H1 (cell line): ENCODE measurements around the gene CDKL5.

Experiments used
- CBX5 ChIP-seq: fragments of 300-800, 300-1000 bp; sonication (generic); IDR thresholded peaks from 2 replicates; pipeline ENCODE4 v1.7.1; 2016; ENCODE audit warnings: antibody characterized with exemption, low read length, low read depth
- CBX8 ChIP-seq: fragments of 300-800, 300-1000 bp; sonication (generic); IDR thresholded peaks from 2 replicates; pipeline ENCODE4 v1.7.1; 2016; ENCODE audit warnings: low read depth, low read length, borderline replicate concordance
- CREB1 ChIP-seq: IDR thresholded peaks from 2 replicates; pipeline ENCODE4 v1.6.1; 2012; ENCODE audit warnings: inconsistent platforms
- CTCF ChIP-seq, 3 experiments: IDR thresholded peaks; 1 replicate in 2 of 3; 2 replicates in 1 of 3; pipeline versions ENCODE4 v1.5.1 to v1.6.1; 2011; ENCODE audit warnings: low read length in 3 of 3, mild to moderate bottlenecking in 3 of 3, inconsistent platforms in 2 of 3, low read depth in 1 of 3, moderate library complexity in 1 of 3; ENCODE audit not compliant: insufficient read depth in 1 of 3; ENCODE audit errors: control extremely low read depth in 1 of 3
- MAFK ChIP-seq: IDR thresholded peaks from 2 replicates; pipeline ENCODE4 v1.6.1; 2012; ENCODE audit warnings: low read depth, mild to moderate bottlenecking, improper control_type of control experiment, low read length
- MAX ChIP-seq: IDR thresholded peaks from 2 replicates; pipeline ENCODE4 v1.6.1; 2012; ENCODE audit warnings: inconsistent platforms
- POLR2A ChIP-seq, 2 experiments: IDR thresholded peaks; 1 replicate in 1 of 2; 2 replicates in 1 of 2; pipeline ENCODE4 v1.6.1; 2011; ENCODE audit warnings: low read depth in 2 of 2, low read length in 2 of 2, mild to moderate bottlenecking in 2 of 2; ENCODE audit errors: control extremely low read depth in 1 of 2
- TEAD4 ChIP-seq: IDR thresholded peaks from 2 replicates; pipeline ENCODE4 v1.6.1; 2012; ENCODE audit warnings: low read depth, low read length, inconsistent platforms, mixed read lengths

DNA sequence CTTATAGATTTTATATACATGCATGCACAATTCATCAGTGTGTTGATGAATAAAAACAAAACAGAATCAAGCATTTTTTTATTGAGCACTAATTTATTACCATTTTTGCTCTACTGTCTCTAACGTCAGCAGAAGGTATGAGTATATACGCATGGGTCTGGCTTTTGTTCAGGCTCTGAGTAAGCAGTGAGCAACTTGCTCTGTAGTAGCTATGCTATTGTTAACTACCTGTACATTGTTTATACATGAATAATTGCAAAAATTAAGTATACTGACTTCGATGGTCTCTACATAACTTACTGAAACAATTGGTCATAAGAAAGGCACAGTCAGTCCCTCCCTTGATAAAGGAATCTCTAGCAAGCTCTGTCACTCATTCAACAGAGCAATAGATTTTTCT, 123.6 kb downstream of the CDKL5 start:
- TF ChIP-seq CBX5 (no peak), CTCF (IDR thresholded peaks at IDR 0.05; ENCODE audit: control extremely low read depth in 1 of 3, insufficient read depth in 1 of 3, low read depth in 1 of 3, low read length in 3 of 3) (no peak), POLR2A (IDR thresholded peaks at IDR 0.05; ENCODE audit: control extremely low read depth in 1 of 2, low read depth in 2 of 2, low read length in 2 of 2) (no peak), CBX8 (no peak), MAFK (no peak), MAX (no peak), TEAD4 (no peak), CREB1 (no peak)
